DMS53 (cell line): ENCODE measurements around the gene CMYA5.

Experiments
- DNase-seq: peaks from one replicate; lab custom pipeline; 2025; lab: John Stamatoyannopoulos, UW

CMYA5 gene

DNA sequence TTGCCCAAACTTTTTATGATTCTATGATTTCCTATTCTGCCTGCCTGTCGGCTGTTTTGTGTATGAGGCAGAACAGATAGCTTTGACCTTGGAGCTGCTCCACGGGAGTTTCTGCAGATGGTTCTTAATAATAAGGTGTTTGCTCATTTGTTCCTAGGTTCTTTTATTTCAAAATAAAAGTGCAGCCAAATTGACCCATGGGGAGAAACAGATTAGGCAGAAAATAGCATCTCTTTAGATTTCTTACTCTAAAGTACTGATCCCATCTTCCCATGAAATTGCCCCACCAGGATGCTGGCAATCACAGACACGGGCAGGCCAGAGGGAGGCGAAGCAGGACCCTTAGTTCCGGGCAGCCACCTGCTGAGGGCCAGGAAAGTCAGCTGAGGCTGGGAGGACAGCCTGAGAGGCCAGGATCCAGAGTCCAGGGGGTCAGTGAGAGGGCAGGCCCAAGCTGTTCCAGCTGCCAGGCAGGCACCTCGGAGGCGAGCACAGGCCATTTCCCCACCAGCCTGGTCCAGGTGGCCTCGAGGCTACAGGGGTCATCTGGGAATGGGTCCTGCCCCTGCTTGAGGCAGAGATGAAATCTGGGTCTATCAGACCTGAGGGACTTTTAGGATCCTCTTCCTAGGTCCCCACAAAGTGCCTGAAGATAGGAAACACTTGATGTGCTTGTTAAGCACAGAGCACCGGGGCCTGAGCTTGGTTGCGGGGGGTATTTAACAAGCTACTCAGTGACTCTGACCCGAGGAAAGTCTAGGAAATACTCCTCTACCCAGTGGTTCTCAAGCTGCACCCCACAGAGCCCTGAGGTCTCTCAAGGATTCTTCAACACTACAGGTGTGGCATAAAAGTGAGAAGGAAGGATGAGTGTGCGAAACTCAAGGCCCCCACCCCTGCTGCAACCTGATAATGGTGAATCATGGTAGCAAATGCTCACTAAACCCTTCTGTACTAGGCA, 145.4 kb downstream of the CMYA5 start:
- no peak for DNase-seq

DNA sequence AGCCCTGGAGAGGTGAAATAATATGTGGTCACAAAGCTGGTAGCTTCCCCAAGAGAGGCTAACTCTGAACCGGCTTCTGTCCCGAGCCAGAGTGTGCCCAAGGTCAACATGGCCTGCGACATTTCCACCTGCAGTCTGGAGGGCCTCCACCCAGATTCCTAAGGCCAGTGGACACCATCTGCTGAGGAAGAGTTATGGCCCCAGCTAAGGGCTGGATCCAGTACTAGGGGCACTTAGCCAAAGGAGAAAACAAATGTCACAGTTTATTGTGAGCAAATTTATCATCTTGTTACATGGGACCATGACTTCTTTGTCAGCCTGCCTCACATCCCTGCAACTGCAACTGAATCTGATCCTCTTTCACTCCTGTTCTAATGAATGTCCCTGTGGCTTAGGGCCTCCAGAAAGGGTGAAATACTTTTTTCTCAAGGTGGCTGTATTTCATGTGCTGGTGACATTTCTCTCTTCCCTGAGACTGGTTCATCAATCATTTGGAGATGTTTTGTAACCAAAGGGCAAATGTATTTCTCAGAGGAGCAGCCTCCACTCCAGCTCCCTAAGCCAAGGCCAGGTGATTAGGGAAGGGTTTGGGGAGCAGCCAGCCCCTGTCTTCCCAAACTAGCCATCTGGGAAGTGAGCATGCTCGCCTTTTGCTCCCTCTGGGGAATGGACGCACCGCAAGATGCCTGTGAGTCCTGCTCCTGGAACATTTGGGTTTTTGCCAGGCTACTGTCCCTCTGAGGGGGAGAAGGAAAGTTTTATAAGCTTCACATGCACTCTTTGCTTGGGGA, 148.3 kb downstream of the CMYA5 start:
- DNase-seq, result no peak

DNA sequence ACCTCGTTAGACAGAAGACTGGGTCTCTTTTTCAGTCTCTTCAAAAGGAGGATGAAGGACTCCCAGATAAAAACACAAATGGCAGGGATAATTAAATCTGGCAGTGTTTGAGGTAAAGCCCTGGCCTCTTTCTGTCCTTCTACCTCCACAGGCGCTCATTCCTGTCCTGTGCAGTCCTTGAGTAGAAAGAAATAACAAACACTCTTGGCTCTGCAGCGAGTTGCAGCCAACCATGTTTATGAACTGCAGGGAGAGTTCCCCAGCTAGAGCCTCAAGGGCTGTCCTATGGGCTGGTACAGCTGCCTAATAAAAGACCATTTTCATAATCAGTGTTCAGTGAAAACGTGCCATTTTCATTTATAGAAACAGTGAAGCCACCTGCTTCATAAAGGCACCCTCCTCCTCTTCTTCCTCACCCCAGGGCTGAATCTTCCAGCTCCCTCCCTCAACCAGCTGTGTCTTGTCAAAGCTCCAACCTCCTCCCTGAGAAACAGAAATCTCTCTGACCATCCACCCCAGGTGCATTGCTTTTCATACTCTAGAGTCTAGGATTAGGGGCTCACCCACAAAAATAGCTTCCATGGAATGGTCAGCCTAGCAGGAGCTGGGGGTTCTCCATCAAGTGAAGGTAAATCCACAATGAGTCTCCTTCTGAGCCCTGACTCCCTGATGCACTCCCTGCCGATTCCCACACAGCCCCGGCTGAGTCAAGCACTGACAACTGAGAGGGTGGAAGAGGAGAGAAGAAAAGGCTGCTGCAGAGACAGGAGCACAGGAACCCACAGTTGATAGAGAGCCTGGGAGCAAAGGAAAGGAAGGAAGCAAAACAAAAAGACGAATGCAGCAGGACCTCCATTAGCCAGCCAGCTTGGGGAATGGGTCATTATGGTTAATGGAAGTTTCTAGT, 150.7 kb downstream of the CMYA5 start:
- no peak for DNase-seq

- DNase-seq, result no peak
These were observed 151.5 kb downstream of the CMYA5 start for GRCh38 chr5:79841172-79841571.

- no peak for DNase-seq
These were observed 152.6 kb downstream of the CMYA5 start for GRCh38 chr5:79842006-79842881.

GRCh38 chr5:79842991-79843390, 153.4 kb downstream of the CMYA5 start:
- no peak for DNase-seq

DNA sequence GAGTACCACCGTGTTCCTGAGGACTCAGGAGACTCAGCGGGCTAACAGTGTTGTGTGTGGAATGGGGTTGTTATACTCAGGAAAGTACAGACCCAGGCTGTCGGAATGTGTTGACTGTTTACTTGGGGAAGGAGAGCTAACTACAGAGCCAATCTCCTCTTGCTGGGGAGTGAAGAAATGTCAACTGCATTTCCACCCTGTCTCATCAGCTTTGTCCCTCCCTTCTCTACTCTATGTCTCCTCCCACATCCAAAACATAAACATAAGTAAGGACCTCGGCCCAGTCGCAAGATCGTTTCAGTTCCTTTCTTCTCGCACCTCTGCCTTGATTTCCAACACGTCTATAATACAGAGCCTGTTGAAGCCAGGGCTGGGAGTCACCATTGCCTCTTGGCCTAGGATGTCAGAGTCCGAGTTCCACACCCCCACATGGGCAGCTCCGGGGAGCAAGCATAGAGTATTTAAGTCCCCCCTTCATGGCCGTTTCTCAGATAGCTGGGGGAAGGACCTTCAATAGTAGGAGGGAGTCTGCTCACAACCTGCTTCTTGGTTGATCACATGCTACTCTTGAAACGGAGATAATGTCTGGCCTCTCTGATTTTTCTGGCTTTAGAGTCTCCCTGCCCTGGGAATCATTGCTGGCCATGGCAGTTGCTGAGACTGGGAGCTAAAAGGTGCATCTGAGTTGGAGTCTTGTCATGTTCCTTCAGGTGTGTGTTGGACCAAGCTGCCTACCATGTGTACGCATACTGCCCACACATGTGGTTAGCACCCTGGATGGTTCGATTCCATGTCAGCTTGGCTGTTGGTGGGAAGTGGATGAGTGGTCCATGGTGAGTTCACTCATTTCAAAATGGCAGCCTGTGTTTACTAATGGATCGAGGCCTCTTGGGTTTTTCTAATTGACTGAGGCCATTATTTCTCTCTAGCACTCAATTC, 154.1 kb downstream of the CMYA5 start:
- no peak for DNase-seq

- no peak for DNase-seq
These were observed 154.9 kb downstream of the CMYA5 start for GRCh38 chr5:79844571-79844970.

GRCh38 chr5:79845448-79846197, 156.0 kb downstream of the CMYA5 start:
- DNase-seq, result peak; percentile 30

DNA sequence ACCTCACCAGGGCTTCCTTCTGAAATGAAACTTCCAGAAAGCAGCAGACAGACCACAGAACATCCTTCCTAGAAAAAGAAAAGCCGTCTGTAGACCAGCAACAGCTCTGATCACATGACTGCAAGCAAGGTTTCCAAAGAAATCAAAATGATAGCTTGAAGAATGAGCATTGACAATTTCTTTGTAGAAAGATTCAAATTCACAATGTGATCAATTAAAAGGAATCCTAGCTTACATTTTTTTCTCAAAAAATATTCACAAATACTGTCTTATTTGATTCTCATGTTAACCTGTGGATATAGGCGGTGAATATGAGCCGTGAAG, 156.5 kb downstream of the CMYA5 start:
- no peak for DNase-seq

DNA sequence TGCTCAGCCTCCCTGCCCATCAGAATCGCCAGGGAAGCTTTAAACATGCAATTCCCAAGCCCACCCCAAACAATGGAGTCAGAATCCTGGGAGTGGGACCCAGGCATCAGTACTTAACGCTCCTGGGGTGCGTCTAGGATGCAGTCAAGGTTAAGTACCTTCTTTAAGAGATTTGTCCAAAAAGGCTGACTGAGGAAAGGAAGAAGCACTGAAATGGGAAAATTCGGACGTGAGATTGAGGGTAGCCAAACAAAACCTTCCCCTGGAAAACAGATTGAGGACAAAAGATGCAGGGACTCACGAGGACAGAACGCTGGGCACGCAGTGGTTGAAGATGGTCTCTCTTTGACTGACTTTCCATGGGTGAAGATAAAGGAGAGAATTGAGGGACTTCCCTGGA, 157.9 kb downstream of the CMYA5 start:
- DNase-seq, result no peak

GRCh38 chr5:79849061-79849460, 159.4 kb downstream of the CMYA5 start:
- no peak for DNase-seq
